NCI-H1436 (cell line): ENCODE measurements around the gene PUS7.
"Not testable (repeated sequence)": the region's sequence is repeated elsewhere in the genome, so short reads cannot be mapped to it uniquely, and the experiment has no call there.

Experiments used
- DNase-seq: peaks from one replicate; lab custom pipeline; 2025; lab: John Stamatoyannopoulos, UW

Gene PUS7

GRCh38 chr7:105521717-105522463 lies at the start of gene PUS7:
Gene PUS7 (minus strand): TSS chr7:105522271. CDS start chr7:105508512, 13,759 bp downstream.
- peak; percentile 82 for DNase-seq

- DNase-seq: no peak
Measured at GRCh38 chr7:105567821-105568220, 45.8 kb upstream of the PUS7 start.

- DNase-seq: no peak
Measured at GRCh38 chr7:105567024-105567423, 45.0 kb upstream of the PUS7 start.

GRCh38 chr7:105565190-105565589 lies 43.1 kb upstream of the PUS7 start:
- no peak for DNase-seq

- DNase-seq: no peak
Measured at GRCh38 chr7:105559926-105560325, 37.9 kb upstream of the PUS7 start.

- DNase-seq: no peak
Measured at GRCh38 chr7:105538339-105538738, 16.3 kb upstream of the PUS7 start.

- no peak for DNase-seq
Measured at GRCh38 chr7:105532709-105533460, 10.8 kb upstream of the PUS7 start.

GRCh38 chr7:105531792-105532671 lies 10.0 kb upstream of the PUS7 start, which contains the start of gene RINT1:
Gene RINT1 (plus strand): TSS chr7:105532201. CDS start chr7:105532316, 115 bp downstream.
- DNase-seq: peak; percentile 90

- no peak for DNase-seq
Measured at GRCh38 chr7:105530546-105530945, 8.5 kb upstream of the PUS7 start.

- no peak for DNase-seq
Measured at GRCh38 chr7:105530126-105530525, 8.1 kb upstream of the PUS7 start.

GRCh38 chr7:105527737-105528136 lies 5.7 kb upstream of the PUS7 start:
- DNase-seq: not testable (repeated sequence)

- no peak for DNase-seq
Measured at GRCh38 chr7:105524840-105525239, 2.8 kb upstream of the PUS7 start.

- DNase-seq: not testable (repeated sequence)
Measured at GRCh38 chr7:105524423-105524822, 2.4 kb upstream of the PUS7 start.

- peak; percentile 58 for DNase-seq
Measured at GRCh38 chr7:105521027-105521716, 899 bp downstream of the PUS7 start.

- DNase-seq: not testable (repeated sequence)
Measured at GRCh38 chr7:105520620-105521019, 1.5 kb downstream of the PUS7 start.

- DNase-seq: no peak
Measured at GRCh38 chr7:105519353-105519752, 2.7 kb downstream of the PUS7 start.

- DNase-seq: not testable (repeated sequence)
Measured at GRCh38 chr7:105515610-105516009, 6.5 kb downstream of the PUS7 start.

GRCh38 chr7:105512926-105513526 lies 9.0 kb downstream of the PUS7 start:
- DNase-seq: no peak

- no peak for DNase-seq
Measured at GRCh38 chr7:105512415-105512814, 9.7 kb downstream of the PUS7 start.

GRCh38 chr7:105502173-105502572 lies 19.9 kb downstream of the PUS7 start:
- no peak for DNase-seq

- no peak for DNase-seq
Measured at GRCh38 chr7:105497016-105497415, 25.1 kb downstream of the PUS7 start.
